HepG2 (cell line): ENCODE measurements around the gene CMTM4. TPM values are rescaled to one million over a fixed set of nuclear protein-coding genes. Genes with fewer than 3 reads are reported as not detected.

ENCODE experiments used
- BCL6 ChIP-seq: IDR thresholded peaks from 2 replicates; pipeline ENCODE4 v1.6.1; 2016; ENCODE audit warnings: missing genetic modification reagents, missing compliant biosample characterization
- DMAP1 ChIP-seq: IDR thresholded peaks from 2 replicates; pipeline ENCODE4 v1.6.1; 2016
- EED ChIP-seq: sonication (generic); formaldehyde crosslinking; IDR thresholded peaks from 2 replicates; pipeline ENCODE4 v1.5.0; 2020; ENCODE audit warnings: mild to moderate bottlenecking, missing genetic modification reagents
- HOXA9 ChIP-seq: sonication (generic); formaldehyde crosslinking; IDR thresholded peaks from 2 replicates; pipeline ENCODE4 v1.8.1; 2022; ENCODE audit warnings: missing genetic modification reagents, mild to moderate bottlenecking, moderate library complexity, borderline replicate concordance
- IKZF4 ChIP-seq: sonication (generic); formaldehyde crosslinking; IDR thresholded peaks from 2 replicates; pipeline ENCODE4 v1.5.1; 2020; ENCODE audit warnings: borderline replicate concordance, mild to moderate bottlenecking, low read depth, missing genetic modification reagents; ENCODE audit errors: not compliant biosample characterization
- KAT2B ChIP-seq: fragments of 150-350 bp; IDR thresholded peaks from 2 replicates; pipeline ENCODE4 v1.6.1; 2014; ENCODE audit warnings: low read depth, low read length, borderline replicate concordance
- NCOA5 ChIP-seq: sonication (generic); formaldehyde crosslinking; IDR thresholded peaks from 2 replicates; pipeline ENCODE4 v1.4.0; 2020; ENCODE audit warnings: missing genetic modification reagents
- NKX3-1 ChIP-seq: sonication (generic); formaldehyde crosslinking; IDR thresholded peaks from 2 replicates; pipeline ENCODE4 v1.5.0; 2020; ENCODE audit warnings: missing genetic modification reagents
- POLR2A ChIP-seq, 2 experiments: IDR thresholded peaks; 2 replicates each; pipeline ENCODE4 v1.6.1; 2011; ENCODE audit warnings: low read depth in 2 of 2, low read length in 2 of 2, mild to moderate bottlenecking in 1 of 2, moderate library complexity in 1 of 2; ENCODE audit not compliant: insufficient read depth in 1 of 2
- PTBP1 ChIP-seq: fragments of 200-400 bp; formaldehyde crosslinking; IDR thresholded peaks from 2 replicates; pipeline ENCODE4 v1.6.1; 2018; ENCODE audit warnings: low read length, low read depth; ENCODE audit not compliant: poor library complexity, severe bottlenecking
- RFXAP ChIP-seq: sonication (generic); formaldehyde crosslinking; IDR thresholded peaks from 2 replicates; pipeline ENCODE4 v1.4.0; 2020; ENCODE audit warnings: missing genetic modification reagents, borderline replicate concordance
- SP1 ChIP-seq, 2 experiments: fragments of 450-650 bp in 1 of 2; sonication (generic) in 1 of 2; formaldehyde crosslinking in 1 of 2; IDR thresholded peaks; 2 replicates each; pipeline versions ENCODE4 v1.4.0 to v1.6.1; 2016 to 2020; ENCODE audit warnings: missing genetic modification reagents in 1 of 2
- ZFP37 ChIP-seq: sonication (generic); formaldehyde crosslinking; IDR thresholded peaks from 2 replicates; pipeline ENCODE4 v1.4.0; 2020; ENCODE audit warnings: missing genetic modification reagents, borderline replicate concordance
- ZFP90 ChIP-seq: sonication (generic); formaldehyde crosslinking; IDR thresholded peaks from 2 replicates; pipeline ENCODE4 v1.8.0; 2022; ENCODE audit warnings: missing genetic modification reagents, mild to moderate bottlenecking, inconsistent platforms, borderline replicate concordance
- ZNF414 ChIP-seq: sonication (generic); formaldehyde crosslinking; IDR thresholded peaks from 2 replicates; pipeline ENCODE4 v1.5.0; 2020; ENCODE audit warnings: missing genetic modification reagents
- ZNF619 ChIP-seq: sonication (generic); formaldehyde crosslinking; IDR thresholded peaks from 2 replicates; pipeline ENCODE4 v1.4.0; 2020; ENCODE audit warnings: mild to moderate bottlenecking, missing genetic modification reagents
- ZNF629 ChIP-seq: sonication (generic); formaldehyde crosslinking; conservative IDR thresholded peaks from 2 replicates; pipeline ENCODE4 v1.5.0; 2020; ENCODE audit warnings: missing genetic modification reagents
- ZNF782 ChIP-seq: sonication (generic); formaldehyde crosslinking; IDR thresholded peaks from 2 replicates; pipeline ENCODE4 v1.4.0; 2020; ENCODE audit warnings: missing genetic modification reagents, mild to moderate bottlenecking, borderline replicate concordance
- ZNF790 ChIP-seq: sonication (generic); formaldehyde crosslinking; IDR thresholded peaks from 2 replicates; pipeline ENCODE4 v1.8.0; 2022; ENCODE audit warnings: missing genetic modification reagents, mild to moderate bottlenecking, borderline replicate concordance
- polyA plus RNA-seq, 8 experiments: library from polyadenylated mRNA; depleted of rRNA in 3 of 8; stranded (reverse) in 7 of 8; unstranded in 1 of 8; fragments of >200 nt; fragmentation: Illumina TruSeq in 4 of 8; extraction: Trizol in 4 of 8; gene quantifications; 2 replicates each; pipeline versions ENCODE4 v1.2.1 to v1.2.3, GENCODE V29; 2011 to 2016; ENCODE audit warnings: low read depth in 4 of 8, missing spikeins in 1 of 8, mixed read lengths in 1 of 8; ENCODE audit not compliant: insufficient read depth in 1 of 8
- total RNA-seq, 5 experiments: library from RNA; depleted of rRNA; stranded (reverse); fragments of >200 nt; fragmentation: Illumina TruSeq; extraction: Trizol; gene quantifications; 2 replicates each; pipeline ENCODE4 v1.2.3, GENCODE V29; 2016; ENCODE audit warnings: low read depth in 1 of 5
- TF ChIP-seq, protein P1 (sequence below): IDR thresholded peaks from 2 replicates; pipeline ENCODE4 v1.6.1; 2016; ENCODE audit warnings: mild to moderate bottlenecking, missing biosample characterization, missing genetic modification reagents
- TF ChIP-seq, protein P2 (sequence below): sonication (generic); formaldehyde crosslinking; IDR thresholded peaks from 2 replicates; pipeline ENCODE4 v1.9.0; 2022; ENCODE audit warnings: missing genetic modification reagents, mild to moderate bottlenecking, borderline replicate concordance
- TF ChIP-seq, protein P3 (sequence below): sonication (generic); formaldehyde crosslinking; IDR thresholded peaks from 2 replicates; pipeline ENCODE4 v1.5.0; 2020; ENCODE audit warnings: missing genetic modification reagents
- TF ChIP-seq, protein P4 (sequence below): sonication (generic); formaldehyde crosslinking; conservative IDR thresholded peaks from 2 replicates; pipeline ENCODE4 v1.8.0; 2022; ENCODE audit warnings: missing genetic modification reagents

CMTM4 gene
- total and polyA plus RNA-seq, 2 of the 13 experiments (the other 11 are each of a cell fraction or from before 2014, with no cell fraction given), result 32.0 to 36.3 TPM

GRCh38 chr16:66604376-66605176 is 92.0 kb downstream of the CMTM4 start, which contains the start of gene CMTM3 (continued):
- TF ChIP-seq, protein P1, sequence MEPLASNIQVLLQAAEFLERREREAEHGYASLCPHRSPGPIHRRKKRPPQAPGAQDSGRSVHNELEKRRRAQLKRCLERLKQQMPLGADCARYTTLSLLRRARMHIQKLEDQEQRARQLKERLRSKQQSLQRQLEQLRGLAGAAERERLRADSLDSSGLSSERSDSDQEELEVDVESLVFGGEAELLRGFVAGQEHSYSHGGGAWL (CRISPR knock-in tag), result no peak
- TF ChIP-seq PTBP1 (no peak), KAT2B (no peak), EED (CRISPR knock-in tag) (0 out of 2 replicates have a peak, but pooled peaks have one; percentile 5), RFXAP (0 out of 2 replicates have a peak, but pooled peaks have one; percentile 33), BCL6 (CRISPR knock-in tag) (peak; percentile 36; the same call in 1 of the 2 replicates), ZNF629 (CRISPR knock-in tag) (no peak), ZNF782 (CRISPR knock-in tag) (no peak), ZNF619 (CRISPR knock-in tag) (no peak), ZNF790 (CRISPR knock-in tag) (no peak), POLR2A (IDR thresholded peaks at IDR 0.05; ENCODE audit: insufficient read depth in 1 of 2, low read depth in 2 of 2, low read length in 2 of 2) (peak in 1 of 2 experiments; percentile 68; a peak in 3 of 4 replicates), SP1 (IDR thresholded peaks at IDR 0.05) (no peak), SP1 (CRISPR knock-in tag; IDR thresholded peaks at IDR 0.05) (0 out of 2 replicates have a peak, but pooled peaks have one; percentile 14), HOXA9 (no peak), ZFP37 (CRISPR knock-in tag) (no peak), DMAP1 (CRISPR knock-in tag) (peak; percentile 7; the same call in 1 of the 2 replicates), ZNF414 (CRISPR knock-in tag) (no peak), ZFP90 (no peak), NKX3-1 (CRISPR knock-in tag) (no peak), IKZF4 (CRISPR knock-in tag) (no peak), NCOA5 (CRISPR knock-in tag) (no peak)
- TF ChIP-seq, protein P2, sequence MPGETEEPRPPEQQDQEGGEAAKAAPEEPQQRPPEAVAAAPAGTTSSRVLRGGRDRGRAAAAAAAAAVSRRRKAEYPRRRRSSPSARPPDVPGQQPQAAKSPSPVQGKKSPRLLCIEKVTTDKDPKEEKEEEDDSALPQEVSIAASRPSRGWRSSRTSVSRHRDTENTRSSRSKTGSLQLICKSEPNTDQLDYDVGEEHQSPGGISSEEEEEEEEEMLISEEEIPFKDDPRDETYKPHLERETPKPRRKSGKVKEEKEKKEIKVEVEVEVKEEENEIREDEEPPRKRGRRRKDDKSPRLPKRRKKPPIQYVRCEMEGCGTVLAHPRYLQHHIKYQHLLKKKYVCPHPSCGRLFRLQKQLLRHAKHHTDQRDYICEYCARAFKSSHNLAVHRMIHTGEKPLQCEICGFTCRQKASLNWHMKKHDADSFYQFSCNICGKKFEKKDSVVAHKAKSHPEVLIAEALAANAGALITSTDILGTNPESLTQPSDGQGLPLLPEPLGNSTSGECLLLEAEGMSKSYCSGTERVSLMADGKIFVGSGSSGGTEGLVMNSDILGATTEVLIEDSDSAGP (CRISPR knock-in tag), result peak; percentile 62; the same call in 1 of the 2 replicates
- TF ChIP-seq, protein P3, sequence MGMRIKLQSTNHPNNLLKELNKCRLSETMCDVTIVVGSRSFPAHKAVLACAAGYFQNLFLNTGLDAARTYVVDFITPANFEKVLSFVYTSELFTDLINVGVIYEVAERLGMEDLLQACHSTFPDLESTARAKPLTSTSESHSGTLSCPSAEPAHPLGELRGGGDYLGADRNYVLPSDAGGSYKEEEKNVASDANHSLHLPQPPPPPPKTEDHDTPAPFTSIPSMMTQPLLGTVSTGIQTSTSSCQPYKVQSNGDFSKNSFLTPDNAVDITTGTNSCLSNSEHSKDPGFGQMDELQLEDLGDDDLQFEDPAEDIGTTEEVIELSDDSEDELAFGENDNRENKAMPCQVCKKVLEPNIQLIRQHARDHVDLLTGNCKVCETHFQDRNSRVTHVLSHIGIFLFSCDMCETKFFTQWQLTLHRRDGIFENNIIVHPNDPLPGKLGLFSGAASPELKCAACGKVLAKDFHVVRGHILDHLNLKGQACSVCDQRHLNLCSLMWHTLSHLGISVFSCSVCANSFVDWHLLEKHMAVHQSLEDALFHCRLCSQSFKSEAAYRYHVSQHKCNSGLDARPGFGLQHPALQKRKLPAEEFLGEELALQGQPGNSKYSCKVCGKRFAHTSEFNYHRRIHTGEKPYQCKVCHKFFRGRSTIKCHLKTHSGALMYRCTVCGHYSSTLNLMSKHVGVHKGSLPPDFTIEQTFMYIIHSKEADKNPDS (CRISPR knock-in tag), result no peak
- TF ChIP-seq, protein P4, sequence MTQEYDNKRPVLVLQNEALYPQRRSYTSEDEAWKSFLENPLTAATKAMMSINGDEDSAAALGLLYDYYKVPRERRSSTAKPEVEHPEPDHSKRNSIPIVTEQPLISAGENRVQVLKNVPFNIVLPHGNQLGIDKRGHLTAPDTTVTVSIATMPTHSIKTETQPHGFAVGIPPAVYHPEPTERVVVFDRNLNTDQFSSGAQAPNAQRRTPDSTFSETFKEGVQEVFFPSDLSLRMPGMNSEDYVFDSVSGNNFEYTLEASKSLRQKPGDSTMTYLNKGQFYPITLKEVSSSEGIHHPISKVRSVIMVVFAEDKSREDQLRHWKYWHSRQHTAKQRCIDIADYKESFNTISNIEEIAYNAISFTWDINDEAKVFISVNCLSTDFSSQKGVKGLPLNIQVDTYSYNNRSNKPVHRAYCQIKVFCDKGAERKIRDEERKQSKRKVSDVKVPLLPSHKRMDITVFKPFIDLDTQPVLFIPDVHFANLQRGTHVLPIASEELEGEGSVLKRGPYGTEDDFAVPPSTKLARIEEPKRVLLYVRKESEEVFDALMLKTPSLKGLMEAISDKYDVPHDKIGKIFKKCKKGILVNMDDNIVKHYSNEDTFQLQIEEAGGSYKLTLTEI (CRISPR knock-in tag), result no peak
